HG02884 (cell line): ENCODE measurements around the gene NTM.
"Not testable (repeated sequence)": the region's sequence is repeated elsewhere in the genome, so short reads cannot be mapped to it uniquely, and the experiment has no call there.

Experiments used
- ATAC-seq: cut with Tn5 transposase; IDR thresholded peaks from one replicate; pipeline ENCODE4 v1.9.1; 2021; ENCODE audit warnings: mild to moderate bottlenecking, moderate library complexity; ENCODE audit not compliant: unreplicated experiment

NTM gene

DNA sequence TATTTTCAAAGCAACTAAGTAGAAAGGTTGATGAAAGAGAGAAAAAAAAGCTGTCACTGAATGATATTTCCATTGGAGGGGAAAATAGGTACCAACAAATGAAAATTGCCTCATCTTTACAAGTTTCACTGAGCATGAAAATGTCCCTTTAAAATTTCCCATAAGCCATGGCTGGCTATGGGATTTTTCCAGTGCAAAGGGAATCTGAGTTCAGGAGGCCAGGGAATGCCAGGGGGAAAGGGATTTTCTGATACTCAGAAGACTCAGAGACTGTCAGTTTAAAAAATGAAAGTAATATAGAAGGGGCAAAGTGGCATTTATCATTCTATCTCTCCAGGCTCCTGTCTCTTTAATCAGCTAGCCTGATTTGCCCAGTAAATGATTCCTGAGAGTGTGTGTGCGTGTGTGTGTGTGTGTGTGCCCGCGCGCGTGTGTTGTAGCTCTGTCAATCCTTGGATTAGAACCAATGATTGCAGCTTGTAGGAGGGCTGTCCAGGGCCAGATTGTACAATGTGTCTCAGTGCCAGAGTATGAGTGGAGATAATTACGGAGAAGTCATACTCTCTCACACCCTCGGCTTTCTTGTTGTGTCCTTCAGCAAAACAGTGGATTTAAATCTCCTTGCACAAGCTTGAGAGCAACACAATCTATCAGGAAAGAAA is at the start of gene NTM:
NTM (plus strand) TSS at position 526 of the 662 bp plus-strand sequence.
- no peak for ATAC-seq

- no peak for ATAC-seq
Measured at GRCh38 chr11:131324921-131325570, 45.4 kb upstream of the NTM start.

DNA sequence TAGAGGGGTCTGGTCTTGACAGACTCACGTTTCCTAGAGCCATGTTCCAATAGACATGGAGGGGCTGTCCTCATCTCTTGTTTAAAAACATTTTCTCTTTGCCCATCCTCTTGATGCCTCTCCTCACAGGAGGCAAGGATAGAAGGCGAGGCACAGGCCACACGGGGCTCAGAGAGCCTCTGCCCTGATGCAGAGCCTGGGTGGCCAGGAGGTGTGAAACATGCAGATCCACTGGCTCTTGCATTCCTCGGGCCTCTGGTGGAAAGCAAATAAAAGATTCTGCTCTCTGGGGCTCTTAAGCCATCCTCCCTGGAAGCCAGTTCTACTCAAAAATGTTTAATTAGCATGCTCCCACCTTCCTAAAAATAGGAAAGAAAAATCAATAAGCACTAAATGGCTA is 43.6 kb upstream of the NTM start:
- no peak for ATAC-seq

DNA sequence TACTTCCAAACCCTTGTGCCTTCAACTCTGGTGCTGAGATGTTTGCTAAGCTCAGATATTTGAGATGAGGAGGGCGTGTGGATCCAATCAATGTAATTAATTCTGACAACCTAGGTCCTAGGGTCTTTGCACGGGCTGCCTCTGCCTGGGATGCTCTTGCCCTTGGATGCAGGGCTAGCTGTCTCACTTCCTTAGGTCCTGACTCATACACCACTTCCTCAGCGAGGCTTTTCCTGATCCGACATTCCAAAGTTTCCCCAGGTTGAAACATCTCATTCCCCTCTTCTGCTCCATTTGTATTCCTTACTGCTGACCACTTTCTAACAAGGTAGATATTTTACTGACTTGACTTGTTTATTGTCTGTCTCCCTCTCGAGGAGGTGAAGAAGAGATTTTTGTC is 43.0 kb upstream of the NTM start:
- ATAC-seq: no peak

GRCh38 chr11:131328843-131329242 is 41.6 kb upstream of the NTM start:
- ATAC-seq: no peak

DNA sequence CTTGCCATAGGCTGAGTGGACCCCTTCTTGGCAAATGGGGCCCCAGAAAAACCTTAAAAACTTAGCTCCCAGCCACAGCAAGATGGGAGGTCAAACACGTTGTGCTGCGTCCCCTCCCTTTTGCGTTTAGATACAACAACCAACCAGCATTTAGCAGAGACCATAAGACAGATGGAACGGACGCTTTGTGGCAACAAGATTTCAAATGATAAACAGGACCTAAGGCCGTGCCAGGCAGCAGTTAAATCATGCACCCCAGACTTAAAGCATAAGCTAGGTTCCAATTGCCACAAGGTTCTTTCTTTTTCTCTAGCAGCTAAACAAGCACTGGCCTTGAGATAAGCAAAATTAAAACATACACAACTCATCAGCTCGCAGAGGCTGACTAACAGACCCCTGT is 39.4 kb upstream of the NTM start:
- ATAC-seq: no peak

- ATAC-seq: no peak
Measured at GRCh38 chr11:131331546-131331945, 38.9 kb upstream of the NTM start.

DNA sequence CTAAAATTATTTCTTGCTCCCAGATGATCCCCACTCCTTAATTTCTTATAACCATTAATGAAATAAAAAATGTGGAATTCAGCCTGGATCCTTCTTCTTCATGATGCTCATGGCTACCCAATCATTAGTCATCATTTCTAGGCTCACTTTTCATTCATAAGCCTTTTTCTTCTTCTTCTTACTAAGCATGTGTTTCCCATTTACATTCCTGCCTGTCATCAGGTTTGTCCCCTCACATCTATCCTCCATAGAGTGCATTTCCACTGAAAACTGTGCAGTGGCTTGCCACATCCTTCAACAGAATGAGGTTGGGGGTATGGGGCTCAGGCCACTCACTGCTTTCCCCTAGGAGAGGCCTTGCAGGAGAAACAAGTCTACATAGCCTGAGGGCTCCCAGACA is 35.8 kb upstream of the NTM start:
- ATAC-seq: no peak

GRCh38 chr11:131341900-131342299 is 28.5 kb upstream of the NTM start:
- ATAC-seq: not testable (repeated sequence)

DNA sequence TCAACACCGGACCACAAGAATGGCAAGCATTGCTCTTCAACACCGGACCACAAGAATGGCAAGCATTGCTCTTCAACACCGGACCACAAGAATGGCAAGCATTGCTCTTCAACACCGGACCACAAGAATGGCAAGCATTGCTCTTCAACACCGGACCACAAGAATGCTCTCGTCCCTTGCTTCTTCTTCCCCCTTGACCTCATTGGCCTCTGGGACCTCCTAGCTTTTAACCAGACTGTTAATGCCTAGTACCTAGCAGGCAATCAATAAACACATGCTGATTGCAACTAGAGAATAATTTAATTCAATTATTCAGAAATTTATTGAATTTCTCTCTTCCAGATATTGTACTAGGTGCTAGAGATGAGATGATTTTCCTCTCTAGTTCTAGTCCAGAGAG is 28.0 kb upstream of the NTM start:
- not testable (repeated sequence) for ATAC-seq

- ATAC-seq: no peak
Measured at GRCh38 chr11:131345406-131345805, 25.0 kb upstream of the NTM start.

- no peak for ATAC-seq
Measured at GRCh38 chr11:131349368-131350086, 20.9 kb upstream of the NTM start.

GRCh38 chr11:131350872-131351271 is 19.5 kb upstream of the NTM start:
- ATAC-seq: no peak

DNA sequence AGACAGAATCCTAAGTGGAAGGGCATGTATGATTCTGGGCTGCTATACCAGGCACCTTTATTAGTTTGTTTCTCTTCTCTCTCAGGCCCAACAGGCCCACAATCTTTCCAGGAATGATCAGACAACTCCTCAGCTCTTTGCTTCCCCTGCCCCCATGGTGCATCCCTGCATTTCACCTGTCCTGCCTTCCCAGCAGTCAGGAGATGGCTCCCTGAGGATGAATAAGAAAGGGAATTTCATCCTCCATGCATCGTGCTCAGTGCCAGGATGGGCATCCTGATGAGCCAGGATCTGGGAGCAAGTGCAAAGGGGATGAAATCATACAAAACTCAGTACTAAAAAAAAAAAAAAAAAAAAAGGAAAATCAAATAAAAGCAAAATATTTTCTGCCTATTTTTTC is 18.6 kb upstream of the NTM start:
- ATAC-seq: no peak

DNA sequence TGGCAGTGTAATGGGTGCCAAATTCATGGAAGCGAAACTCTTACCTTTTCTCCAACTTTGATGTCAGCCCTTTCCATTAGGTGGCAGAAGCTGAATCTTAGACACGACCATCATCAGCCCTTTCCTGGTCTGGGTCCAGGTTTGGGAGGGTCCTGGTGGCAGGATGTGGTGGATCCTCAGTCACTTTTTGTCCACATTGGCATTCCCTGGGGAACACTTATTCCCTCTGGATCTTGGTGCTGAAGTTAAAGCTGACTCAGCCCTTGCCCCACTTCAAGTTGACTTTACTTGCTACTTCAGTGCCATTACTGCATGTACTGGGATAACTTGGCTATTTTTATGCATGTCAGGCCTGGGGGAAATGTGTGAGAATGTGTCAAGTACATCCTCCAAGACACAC is 16.6 kb upstream of the NTM start:
- ATAC-seq: no peak

GRCh38 chr11:131354251-131354701 is 16.1 kb upstream of the NTM start:
- ATAC-seq: no peak

- no peak for ATAC-seq
Measured at GRCh38 chr11:131356206-131356605, 14.2 kb upstream of the NTM start.

DNA sequence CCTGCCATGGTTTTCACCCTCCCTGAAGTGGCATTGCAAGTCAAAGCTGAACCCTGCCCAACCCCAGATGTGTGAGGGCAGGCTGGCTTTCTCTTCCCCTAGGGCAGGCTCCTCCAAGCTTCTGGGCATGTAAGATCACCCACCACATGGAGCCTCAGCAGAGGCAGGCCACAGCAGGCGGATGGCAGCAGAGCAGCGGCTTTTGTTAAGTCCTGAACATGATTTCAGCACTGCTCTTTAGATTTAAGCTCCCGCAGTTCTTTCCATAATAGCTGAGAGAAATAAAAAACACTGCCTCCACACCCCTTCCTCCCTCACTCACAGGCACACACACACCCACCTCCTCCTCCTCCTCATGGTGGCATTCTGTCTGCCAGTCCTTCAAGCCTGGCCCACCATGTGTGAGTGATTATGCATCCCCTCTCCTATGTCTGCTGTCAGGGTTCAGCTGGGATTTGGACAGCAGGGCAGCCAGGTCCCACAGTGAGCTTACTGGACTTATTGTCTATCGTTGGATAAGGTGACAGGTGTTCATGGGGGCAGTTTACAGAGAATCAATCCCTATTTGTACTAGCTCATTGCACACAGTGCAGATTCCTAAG is 5.0 kb upstream of the NTM start:
- ATAC-seq: no peak

DNA sequence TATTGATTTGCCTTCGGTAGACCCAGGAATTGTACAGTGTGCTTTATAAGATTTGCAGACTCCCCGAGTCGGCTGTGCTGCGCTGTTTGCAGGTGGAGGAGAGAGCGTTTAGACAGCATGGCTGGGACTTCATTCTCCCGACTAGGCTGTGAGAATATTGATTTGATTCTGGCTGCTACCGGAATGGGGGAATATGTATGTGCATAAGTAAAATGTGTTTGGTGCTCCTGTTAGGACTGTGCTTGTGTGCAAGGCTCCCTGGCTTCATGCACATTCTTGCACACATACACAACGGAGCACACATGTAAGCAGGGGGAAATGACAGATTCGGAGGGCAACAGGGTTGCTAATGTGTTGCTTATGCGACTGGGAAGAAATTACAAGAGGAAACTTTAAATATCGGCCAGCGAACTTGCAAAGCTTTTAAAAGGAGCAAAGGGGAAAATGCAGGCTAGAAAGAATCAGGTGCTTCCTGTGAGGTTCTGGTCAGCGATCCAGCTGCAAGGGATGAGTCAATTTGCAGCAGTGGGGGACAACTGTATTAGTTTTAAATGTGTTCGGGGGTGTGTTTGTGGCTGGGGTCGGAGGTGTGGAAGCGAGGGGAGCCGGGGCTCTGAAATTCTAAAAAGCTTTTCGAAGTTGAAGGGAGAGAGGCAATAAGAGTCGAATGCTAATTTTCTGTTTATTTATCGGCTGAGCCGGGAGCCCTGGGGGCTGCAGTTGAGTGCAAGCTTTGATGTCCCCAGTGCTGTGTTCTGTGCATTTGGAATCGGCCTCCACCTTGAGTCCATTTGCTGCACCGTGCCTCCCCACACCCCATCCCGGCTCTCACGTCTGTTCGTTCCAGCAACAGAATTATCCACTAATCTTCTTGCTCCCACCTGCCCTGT is 731 bp downstream of the NTM start:
- no peak for ATAC-seq

- no peak for ATAC-seq
Measured at GRCh38 chr11:131371791-131372104, 1.3 kb downstream of the NTM start.
